ENCODE results near the gene BAAT.

Gene BAAT

GRCh38 chr9:101311758-101312420 is 72.9 kb downstream of the BAAT start:
- peak; percentile 60 for DNase-seq

DNA sequence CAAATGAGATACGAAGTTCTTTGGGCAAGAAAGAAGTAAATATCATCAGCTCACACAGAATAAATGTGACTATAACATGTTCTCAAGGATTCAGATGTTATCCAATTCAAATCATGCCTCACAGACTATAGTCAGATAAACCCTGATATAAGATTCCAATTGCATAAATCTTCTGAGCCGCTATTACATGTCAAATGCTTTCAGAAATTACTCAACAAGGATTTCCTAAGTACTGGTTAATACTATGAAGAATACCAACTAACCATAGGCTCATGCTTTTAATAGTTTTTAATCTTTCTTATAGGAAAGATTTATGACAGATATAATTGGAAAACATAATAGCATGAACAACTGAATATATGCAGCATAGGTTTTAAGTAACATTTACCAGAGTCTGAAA is 73.6 kb downstream of the BAAT start:
- DNase-seq: no peak

All from CD4-positive, alpha-beta T cell treated with Interleukin-4 for 4 hours (primary cell).